A549 (cell line): ENCODE results near the gene TRIM3.

ENCODE experiments used
- POLR2A ChIP-seq: IDR thresholded peaks from 2 replicates; pipeline ENCODE4 v1.6.1; 2012; ENCODE audit warnings: mild to moderate bottlenecking, low read length
- POLR2AphosphoS2 ChIP-seq: conservative IDR thresholded peaks from 2 replicates; pipeline ENCODE4 v1.6.1; 2012; ENCODE audit warnings: low read length, improper control_type of control experiment, inconsistent platforms
- RFX5 ChIP-seq: fragments of 450-650 bp; IDR thresholded peaks from 2 replicates; pipeline ENCODE4 v1.7.1; 2014; ENCODE audit warnings: antibody characterized with exemption, mild to moderate bottlenecking, moderate library complexity
- TF ChIP-seq, protein P1 (sequence below): fragments of >200 bp; sonication (Bioruptor Twin); formaldehyde crosslinking; IDR thresholded peaks from 3 replicates; pipeline ENCODE4 v1.5.1; 2016

DNA sequence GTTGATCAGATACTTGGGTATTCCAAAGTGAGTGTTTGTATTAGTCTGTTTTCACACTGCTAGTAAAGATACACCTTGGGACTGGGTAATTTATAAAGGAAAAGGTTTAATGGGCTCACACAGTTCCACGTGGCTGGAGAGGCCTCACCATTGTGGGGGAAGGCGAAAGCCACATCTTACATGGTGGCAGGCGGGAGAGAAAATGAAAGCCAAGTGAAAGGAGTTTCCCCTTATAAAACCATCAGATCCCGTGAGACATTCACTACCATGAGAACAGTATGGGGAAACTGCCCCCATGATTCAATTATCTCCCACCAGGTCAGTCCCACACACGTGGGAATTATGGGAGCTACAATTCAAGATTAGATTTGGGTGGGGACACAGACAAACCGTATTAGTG is 14.6 kb upstream of the TRIM3 start:
- TF ChIP-seq POLR2AphosphoS2: no peak
- no peak for TF ChIP-seq POLR2A
- TF ChIP-seq, protein P1, sequence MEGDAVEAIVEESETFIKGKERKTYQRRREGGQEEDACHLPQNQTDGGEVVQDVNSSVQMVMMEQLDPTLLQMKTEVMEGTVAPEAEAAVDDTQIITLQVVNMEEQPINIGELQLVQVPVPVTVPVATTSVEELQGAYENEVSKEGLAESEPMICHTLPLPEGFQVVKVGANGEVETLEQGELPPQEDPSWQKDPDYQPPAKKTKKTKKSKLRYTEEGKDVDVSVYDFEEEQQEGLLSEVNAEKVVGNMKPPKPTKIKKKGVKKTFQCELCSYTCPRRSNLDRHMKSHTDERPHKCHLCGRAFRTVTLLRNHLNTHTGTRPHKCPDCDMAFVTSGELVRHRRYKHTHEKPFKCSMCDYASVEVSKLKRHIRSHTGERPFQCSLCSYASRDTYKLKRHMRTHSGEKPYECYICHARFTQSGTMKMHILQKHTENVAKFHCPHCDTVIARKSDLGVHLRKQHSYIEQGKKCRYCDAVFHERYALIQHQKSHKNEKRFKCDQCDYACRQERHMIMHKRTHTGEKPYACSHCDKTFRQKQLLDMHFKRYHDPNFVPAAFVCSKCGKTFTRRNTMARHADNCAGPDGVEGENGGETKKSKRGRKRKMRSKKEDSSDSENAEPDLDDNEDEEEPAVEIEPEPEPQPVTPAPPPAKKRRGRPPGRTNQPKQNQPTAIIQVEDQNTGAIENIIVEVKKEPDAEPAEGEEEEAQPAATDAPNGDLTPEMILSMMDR: no peak
- no peak for TF ChIP-seq RFX5
